Activated effector memory CD4-positive, alpha-beta T cell treated with anti-CD3 and anti-CD28 coated beads, Interleukin-2, amount 50 U/mL, for 16 hours (primary cell): ENCODE measurements around the gene ANKRD26.

Source experiments
- DNase-seq: peaks from one replicate; pipeline ENCODE4 v3.0.0-alpha.2; 2020

ANKRD26 gene

GRCh38 chr10:27019827-27020226, 80.5 kb downstream of the ANKRD26 start:
- no peak for DNase-seq

- no peak for DNase-seq
Measured at GRCh38 chr10:26997610-26998009, 102.7 kb downstream of the ANKRD26 start.

GRCh38 chr10:26994743-26995142, 105.6 kb downstream of the ANKRD26 start:
- no peak for DNase-seq

- DNase-seq, result no peak
Measured at GRCh38 chr10:26987851-26988250, 112.4 kb downstream of the ANKRD26 start.

- no peak for DNase-seq
Measured at GRCh38 chr10:26983156-26983555, 117.1 kb downstream of the ANKRD26 start.

GRCh38 chr10:26982058-26982457, 118.2 kb downstream of the ANKRD26 start:
- DNase-seq, result no peak

GRCh38 chr10:26981232-26981824, 119.0 kb downstream of the ANKRD26 start:
- no peak for DNase-seq

- DNase-seq, result no peak
Measured at GRCh38 chr10:26978519-26978918, 121.8 kb downstream of the ANKRD26 start.

GRCh38 chr10:26977635-26978034, 122.7 kb downstream of the ANKRD26 start:
- DNase-seq, result no peak

GRCh38 chr10:26970667-26971066, 129.6 kb downstream of the ANKRD26 start:
- no peak for DNase-seq

- no peak for DNase-seq
Measured at GRCh38 chr10:26969145-26969926, 131.0 kb downstream of the ANKRD26 start.

GRCh38 chr10:26962835-26963234, 137.5 kb downstream of the ANKRD26 start:
- no peak for DNase-seq

GRCh38 chr10:26960308-26960707, 140.0 kb downstream of the ANKRD26 start:
- no peak for DNase-seq

GRCh38 chr10:26959841-26960240, 140.5 kb downstream of the ANKRD26 start:
- DNase-seq, result no peak
